ENCODE data around the gene MCEE.

- TF ChIP-seq CTCF (IDR thresholded peaks at IDR 0.05) (no peak), POLR2A (IDR thresholded peaks at IDR 0.05) (no peak)
Measured at GRCh38 chr2:71071681-71072398, 58.2 kb downstream of the MCEE start.

All from ovary (tissue), 3 donors.